ENCODE measurements around the gene FOXO3.

The FOXO3 gene

GRCh38 chr6:108625581-108625980, 64.9 kb downstream of the FOXO3 start:
- no peaks in the 10 kb centered on the region for H3K36me3 ChIP-seq (ENCODE audit: control insufficient read depth, insufficient read depth, low read length, severe bottlenecking)
- no peak for DNase-seq (ENCODE audit: low read depth)
- H3K27me3 ChIP-seq (replicated peaks; ENCODE audit: control insufficient read depth, insufficient read depth, low read length) = no peaks in the 10 kb centered on the region
- H3K4me3 ChIP-seq (ENCODE audit: low read length) = no peak overlapping the region
- H3K9ac ChIP-seq (ENCODE audit: low read length) = peak overlapping the region; percentile 4
- peaks cover 76% of the 10 kb centered on the region for H3K4me1 ChIP-seq (ENCODE audit: control insufficient read depth, insufficient read depth, low read length)
- H3K9me3 ChIP-seq (ENCODE audit: control insufficient read depth, low read length) = no peaks in the 10 kb centered on the region

GRCh38 chr6:108626777-108627176, 66.1 kb downstream of the FOXO3 start:
- Histone ChIP-seq H3K27me3 (replicated peaks; ENCODE audit: control insufficient read depth, insufficient read depth, low read length) (no peaks in the 10 kb centered on the region), H3K4me1 (ENCODE audit: control insufficient read depth, insufficient read depth, low read length) (peaks cover 67% of the 10 kb centered on the region), H3K9ac (ENCODE audit: low read length) (no peak overlapping the region), H3K4me3 (ENCODE audit: low read length) (no peak overlapping the region), H3K9me3 (ENCODE audit: control insufficient read depth, low read length) (no peaks in the 10 kb centered on the region), H3K36me3 (ENCODE audit: control insufficient read depth, insufficient read depth, low read length, severe bottlenecking) (no peaks in the 10 kb centered on the region)
- DNase-seq (ENCODE audit: low read depth) = no peak

- Histone ChIP-seq H3K9me3 (ENCODE audit: control insufficient read depth, low read length) (no peaks in the 10 kb centered on the region), H3K4me1 (ENCODE audit: control insufficient read depth, insufficient read depth, low read length) (peaks cover 67% of the 10 kb centered on the region), H3K9ac (ENCODE audit: low read length) (peak overlapping the region; percentile 38), H3K27me3 (replicated peaks; ENCODE audit: control insufficient read depth, insufficient read depth, low read length) (no peaks in the 10 kb centered on the region), H3K4me3 (ENCODE audit: low read length) (peak overlapping the region; percentile 47), H3K36me3 (ENCODE audit: control insufficient read depth, insufficient read depth, low read length, severe bottlenecking) (no peaks in the 10 kb centered on the region)
- DNase-seq (ENCODE audit: low read depth) = no peak
These were observed 67.2 kb downstream of the FOXO3 start for GRCh38 chr6:108627692-108628550.

GRCh38 chr6:108630050-108630714, 69.5 kb downstream of the FOXO3 start:
- Histone ChIP-seq H3K9ac (ENCODE audit: low read length) (no peak overlapping the region), H3K27me3 (replicated peaks; ENCODE audit: control insufficient read depth, insufficient read depth, low read length) (no peaks in the 10 kb centered on the region), H3K36me3 (ENCODE audit: control insufficient read depth, insufficient read depth, low read length, severe bottlenecking) (no peaks in the 10 kb centered on the region), H3K4me3 (ENCODE audit: low read length) (no peak overlapping the region), H3K4me1 (ENCODE audit: control insufficient read depth, insufficient read depth, low read length) (peaks cover 63% of the 10 kb centered on the region), H3K9me3 (ENCODE audit: control insufficient read depth, low read length) (no peaks in the 10 kb centered on the region)
- no peak for DNase-seq (ENCODE audit: low read depth)

DNA sequence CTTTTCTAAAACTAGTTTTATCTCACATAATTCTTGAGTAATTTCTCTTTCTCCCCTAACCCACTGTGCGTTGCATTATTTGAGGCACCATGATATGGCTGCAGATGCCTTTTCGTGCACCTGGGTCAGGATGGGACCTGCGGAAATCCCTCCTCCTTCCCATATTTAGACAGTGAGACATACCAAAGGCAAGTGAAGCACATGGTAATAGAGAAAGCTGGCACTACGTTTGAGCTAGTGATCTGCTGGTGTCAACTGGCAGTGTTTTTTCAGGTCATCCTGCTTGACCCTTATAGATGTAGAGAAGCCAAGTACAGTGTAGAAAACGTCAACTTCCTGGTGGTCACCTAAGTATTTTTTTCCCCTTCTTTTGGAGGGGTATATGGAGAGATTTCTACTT, 71.7 kb downstream of the FOXO3 start:
- Histone ChIP-seq H3K4me1 (ENCODE audit: control insufficient read depth, insufficient read depth, low read length) (peaks cover 54% of the 10 kb centered on the region), H3K4me3 (ENCODE audit: low read length) (no peak overlapping the region), H3K9ac (ENCODE audit: low read length) (no peak overlapping the region), H3K9me3 (ENCODE audit: control insufficient read depth, low read length) (no peaks in the 10 kb centered on the region), H3K27me3 (replicated peaks; ENCODE audit: control insufficient read depth, insufficient read depth, low read length) (no peaks in the 10 kb centered on the region), H3K36me3 (ENCODE audit: control insufficient read depth, insufficient read depth, low read length, severe bottlenecking) (no peaks in the 10 kb centered on the region)
- DNase-seq (ENCODE audit: low read depth) = no peak

GRCh38 chr6:108633436-108633835, 72.7 kb downstream of the FOXO3 start:
- Histone ChIP-seq H3K9me3 (ENCODE audit: control insufficient read depth, low read length) (no peaks in the 10 kb centered on the region), H3K36me3 (ENCODE audit: control insufficient read depth, insufficient read depth, low read length, severe bottlenecking) (peaks cover under 1% of the 10 kb centered on the region), H3K27me3 (replicated peaks; ENCODE audit: control insufficient read depth, insufficient read depth, low read length) (no peaks in the 10 kb centered on the region), H3K9ac (ENCODE audit: low read length) (no peak overlapping the region), H3K4me3 (ENCODE audit: low read length) (no peak overlapping the region), H3K4me1 (ENCODE audit: control insufficient read depth, insufficient read depth, low read length) (peaks cover 44% of the 10 kb centered on the region)
- DNase-seq (ENCODE audit: low read depth) = no peak

GRCh38 chr6:108635505-108636226, 74.9 kb downstream of the FOXO3 start:
- H3K9me3 ChIP-seq (ENCODE audit: control insufficient read depth, low read length) = no peaks in the 10 kb centered on the region
- H3K36me3 ChIP-seq (ENCODE audit: control insufficient read depth, insufficient read depth, low read length, severe bottlenecking) = peaks cover 16% of the 10 kb centered on the region
- H3K4me3 ChIP-seq (ENCODE audit: low read length) = no peak overlapping the region
- peaks cover 37% of the 10 kb centered on the region for H3K4me1 ChIP-seq (ENCODE audit: control insufficient read depth, insufficient read depth, low read length)
- no peak overlapping the region for H3K9ac ChIP-seq (ENCODE audit: low read length)
- DNase-seq (ENCODE audit: low read depth) = no peak
- H3K27me3 ChIP-seq (replicated peaks; ENCODE audit: control insufficient read depth, insufficient read depth, low read length) = no peaks in the 10 kb centered on the region

DNA sequence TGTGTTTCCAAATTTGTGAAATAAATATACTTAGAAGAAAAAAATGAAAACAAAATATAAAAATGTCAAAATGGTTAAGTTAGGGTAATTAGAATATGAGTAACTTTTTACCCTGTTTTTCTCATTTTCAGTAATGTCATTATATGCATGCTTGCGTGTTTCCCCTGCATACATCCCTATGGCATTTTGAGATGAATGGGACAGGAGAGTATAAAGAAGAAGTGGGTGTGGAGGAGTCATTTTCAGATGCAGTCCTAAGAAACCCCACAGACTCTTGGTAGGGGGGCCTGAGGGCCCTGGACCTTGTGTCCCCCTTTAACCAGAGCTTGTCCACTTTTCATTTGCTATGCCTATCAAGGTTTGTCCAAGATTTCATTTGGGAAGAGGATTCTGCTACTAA, 77.2 kb downstream of the FOXO3 start:
- H3K27me3 ChIP-seq (replicated peaks; ENCODE audit: control insufficient read depth, insufficient read depth, low read length) = no peaks in the 10 kb centered on the region

DNA sequence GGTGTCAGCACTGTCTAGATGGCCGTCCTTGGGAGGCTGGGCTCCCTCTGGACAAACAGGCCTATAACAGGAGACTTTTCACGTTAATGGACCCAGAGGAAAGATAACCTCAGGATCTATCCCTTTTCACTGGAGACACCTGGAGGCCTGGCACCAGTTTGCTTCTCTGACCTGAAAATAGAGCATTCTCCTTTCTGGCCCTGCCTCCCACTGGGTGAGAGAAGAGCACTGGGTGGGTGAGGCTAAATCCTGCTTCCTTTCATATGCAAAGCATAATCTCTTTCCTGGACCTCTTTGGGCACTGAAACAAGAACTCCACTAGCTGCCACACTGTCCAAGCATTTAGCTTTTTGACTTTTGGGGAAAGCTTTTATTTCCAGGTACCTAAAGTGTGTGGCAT, 78.3 kb downstream of the FOXO3 start:
- peaks cover 25% of the 10 kb centered on the region for H3K4me1 ChIP-seq (ENCODE audit: control insufficient read depth, insufficient read depth, low read length)
- no peak overlapping the region for H3K4me3 ChIP-seq (ENCODE audit: low read length)
- H3K9me3 ChIP-seq (ENCODE audit: control insufficient read depth, low read length) = no peaks in the 10 kb centered on the region
- no peak for DNase-seq (ENCODE audit: low read depth)
- no peaks in the 10 kb centered on the region for H3K27me3 ChIP-seq (replicated peaks; ENCODE audit: control insufficient read depth, insufficient read depth, low read length)
- no peak overlapping the region for H3K9ac ChIP-seq (ENCODE audit: low read length)
- H3K36me3 ChIP-seq (ENCODE audit: control insufficient read depth, insufficient read depth, low read length, severe bottlenecking) = peaks cover 16% of the 10 kb centered on the region

More for the DNA sequence above, 77.2 kb downstream of the FOXO3 start:
- no peak overlapping the region for H3K4me3 ChIP-seq (ENCODE audit: low read length)
- no peak overlapping the region for H3K9ac ChIP-seq (ENCODE audit: low read length)
- peaks cover 16% of the 10 kb centered on the region for H3K36me3 ChIP-seq (ENCODE audit: control insufficient read depth, insufficient read depth, low read length, severe bottlenecking)
- H3K4me1 ChIP-seq (ENCODE audit: control insufficient read depth, insufficient read depth, low read length) = peaks cover 29% of the 10 kb centered on the region
- H3K9me3 ChIP-seq (ENCODE audit: control insufficient read depth, low read length) = no peaks in the 10 kb centered on the region
- no peak for DNase-seq (ENCODE audit: low read depth)

DNA sequence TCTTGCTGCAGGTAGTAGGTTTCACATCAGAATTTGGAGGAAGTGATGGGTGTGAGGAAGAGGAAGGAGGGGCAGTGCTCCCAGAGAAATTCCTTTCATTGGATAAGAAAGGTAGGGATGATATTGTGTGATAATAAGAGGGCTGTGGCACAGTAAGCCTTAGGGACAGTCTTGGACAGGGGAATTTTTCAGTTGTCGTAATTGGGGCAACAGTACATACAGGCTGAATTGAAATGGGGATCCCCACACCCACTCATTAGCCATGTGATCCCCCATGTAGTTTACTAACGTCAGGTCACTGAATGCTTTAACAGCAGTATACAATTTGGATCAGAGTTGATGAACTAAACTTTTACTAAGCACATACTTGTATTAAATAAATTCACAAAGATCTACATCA, 79.4 kb downstream of the FOXO3 start:
- no peaks in the 10 kb centered on the region for H3K27me3 ChIP-seq (replicated peaks; ENCODE audit: control insufficient read depth, insufficient read depth, low read length)
- peaks cover 16% of the 10 kb centered on the region for H3K36me3 ChIP-seq (ENCODE audit: control insufficient read depth, insufficient read depth, low read length, severe bottlenecking)
- H3K4me1 ChIP-seq (ENCODE audit: control insufficient read depth, insufficient read depth, low read length) = peaks cover 23% of the 10 kb centered on the region
- no peaks in the 10 kb centered on the region for H3K9me3 ChIP-seq (ENCODE audit: control insufficient read depth, low read length)
- no peak overlapping the region for H3K9ac ChIP-seq (ENCODE audit: low read length)
- no peak for DNase-seq (ENCODE audit: low read depth)
- H3K4me3 ChIP-seq (ENCODE audit: low read length) = no peak overlapping the region

GRCh38 chr6:108643184-108643583, 82.5 kb downstream of the FOXO3 start:
- H3K36me3 ChIP-seq (ENCODE audit: control insufficient read depth, insufficient read depth, low read length, severe bottlenecking) = peaks cover 16% of the 10 kb centered on the region
- H3K4me1 ChIP-seq (ENCODE audit: control insufficient read depth, insufficient read depth, low read length) = peaks cover 40% of the 10 kb centered on the region
- no peak overlapping the region for H3K9ac ChIP-seq (ENCODE audit: low read length)
- no peak for DNase-seq (ENCODE audit: low read depth)
- no peaks in the 10 kb centered on the region for H3K27me3 ChIP-seq (replicated peaks; ENCODE audit: control insufficient read depth, insufficient read depth, low read length)
- no peaks in the 10 kb centered on the region for H3K9me3 ChIP-seq (ENCODE audit: control insufficient read depth, low read length)
- H3K4me3 ChIP-seq (ENCODE audit: low read length) = no peak overlapping the region
